Keratinocyte (primary cell): Measurements from ENCODE around the gene EYA4. TPM values are rescaled to one million over a fixed set of nuclear protein-coding genes. Genes with fewer than 3 reads are reported as not detected.

ENCODE experiments used
- DNase-seq: peaks from one replicate; pipeline ENCODE4 v3.0.0-alpha.2; 2011; ENCODE audit warnings: low read depth, missing footprints, low spot score
- FAIRE-seq: peaks from 2 replicates; lab custom pipeline; 2011; peaks lifted over from hg19 to GRCh38; lab: Jason Lieb, UNC
- H2AFZ ChIP-seq: 2 replicates; pipeline ENCODE4 v1.6.0; 2012; ENCODE audit warnings: low read length, control low read depth, inconsistent platforms; ENCODE audit not compliant: control insufficient read depth
- H3K27ac ChIP-seq: 2 replicates; pipeline ENCODE4 v1.5.1; 2011; ENCODE audit warnings: low read length; ENCODE audit not compliant: control insufficient read depth, insufficient read depth
- H3K27me3 ChIP-seq: 3 replicates; pipeline ENCODE4 v1.6.0; 2011; ENCODE audit warnings: low read length; ENCODE audit not compliant: control insufficient read depth, insufficient read depth; ENCODE audit errors: extremely low read depth
- H3K36me3 ChIP-seq, 2 experiments: 2 replicates in 1 of 2; 3 replicates in 1 of 2; pipeline ENCODE4 v1.5.1; 2011; ENCODE audit warnings: low read length in 2 of 2, mild to moderate bottlenecking in 1 of 2; ENCODE audit not compliant: control insufficient read depth in 2 of 2, insufficient read depth in 2 of 2; ENCODE audit errors: extremely low read depth in 1 of 2
- H3K4me1 ChIP-seq: 3 replicates; pipeline ENCODE4 v1.5.1; 2011; ENCODE audit warnings: low read length; ENCODE audit not compliant: control insufficient read depth, insufficient read depth; ENCODE audit errors: extremely low read depth
- H3K4me2 ChIP-seq: 3 replicates; pipeline ENCODE4 v1.6.0; 2011; ENCODE audit warnings: low read depth, low read length; ENCODE audit not compliant: control insufficient read depth, insufficient read depth; ENCODE audit errors: extremely low read depth
- H3K4me3 ChIP-seq, 3 experiments: fragments of 200-600 bp in 1 of 3; sonication (generic) in 1 of 3; 2 replicates in 2 of 3; 3 replicates in 1 of 3; pipeline ENCODE4 v1.5.1; 2011 to 2016; ENCODE audit warnings: low read length in 3 of 3, mild to moderate bottlenecking in 3 of 3, control low read depth in 2 of 3, inconsistent platforms in 1 of 3, low read depth in 1 of 3, mixed read lengths in 1 of 3, mixed run types in 1 of 3, moderate library complexity in 1 of 3; ENCODE audit not compliant: control insufficient read depth in 2 of 3, insufficient read depth in 2 of 3; ENCODE audit errors: extremely low read depth in 1 of 3
- H3K79me2 ChIP-seq: 2 replicates; pipeline ENCODE4 v1.6.0; 2012; ENCODE audit warnings: low read length; ENCODE audit not compliant: control insufficient read depth, insufficient read depth
- H3K9ac ChIP-seq: 3 replicates; pipeline ENCODE4 v1.6.0; 2011; ENCODE audit warnings: low read length; ENCODE audit not compliant: control insufficient read depth, insufficient read depth; ENCODE audit errors: extremely low read depth
- H3K9me1 ChIP-seq: 3 replicates; pipeline ENCODE4 v1.6.0; 2011; ENCODE audit warnings: low read length; ENCODE audit not compliant: control insufficient read depth, insufficient read depth; ENCODE audit errors: extremely low read depth
- H3K9me3 ChIP-seq: 2 replicates; pipeline ENCODE4 v1.5.1; 2012; ENCODE audit warnings: low read depth, low read length; ENCODE audit not compliant: control insufficient read depth
- H4K20me1 ChIP-seq: 3 replicates; pipeline ENCODE4 v1.6.0; 2011; ENCODE audit warnings: low read length; ENCODE audit not compliant: control insufficient read depth, insufficient read depth; ENCODE audit errors: extremely low read depth
- EZH2 ChIP-seq: IDR thresholded peaks from one replicate; pipeline ENCODE4 v1.6.1; 2012; ENCODE audit warnings: inconsistent platforms, mild to moderate bottlenecking, low read length, moderate library complexity
- dilution Hi-C: fragments of 300-500 bp; cut with MboI; formaldehyde crosslinking; loops from one replicate; pipeline ENCODE4 v1.7.0; 2020; ENCODE audit warnings: low sequenced_read_pairs; ENCODE audit not compliant: extremely low pct_ligation_motif_present
- polyA plus RNA-seq, 5 experiments: library from polyadenylated mRNA; depleted of rRNA in 3 of 5; stranded (reverse) in 3 of 5; stranded (forward) in 1 of 5; unstranded in 1 of 5; fragments of >200 nt; gene quantifications; 1 replicate in 1 of 5; 2 replicates in 3 of 5; 3 replicates in 1 of 5; pipeline versions ENCODE4 v1.2.1 to v1.2.3, GENCODE V29; 2011 to 2012; ENCODE audit warnings: missing spikeins in 2 of 5, low read depth in 1 of 5, low replicate concordance in 1 of 5
- TF ChIP-seq, protein P1 (sequence below), 3 experiments: IDR thresholded peaks in 1 of 3; conservative IDR thresholded peaks in 1 of 3; optimal IDR thresholded peaks in 1 of 3; 2 replicates in 2 of 3; 3 replicates in 1 of 3; pipeline versions ENCODE3 to v1.5.1; 2011; ENCODE audit warnings: low read length in 3 of 3, mild to moderate bottlenecking in 3 of 3, moderate library complexity in 2 of 3, control low read depth in 1 of 3, inconsistent platforms in 1 of 3; ENCODE audit not compliant: insufficient read depth in 2 of 3; ENCODE audit errors: extremely low read depth in 1 of 3

The EYA4 gene
- polyA plus RNA-seq, 1 donor (not counting 4 experiments of a cell fraction or from before 2014, with no cell fraction given) = 0.01 TPM

DNA sequence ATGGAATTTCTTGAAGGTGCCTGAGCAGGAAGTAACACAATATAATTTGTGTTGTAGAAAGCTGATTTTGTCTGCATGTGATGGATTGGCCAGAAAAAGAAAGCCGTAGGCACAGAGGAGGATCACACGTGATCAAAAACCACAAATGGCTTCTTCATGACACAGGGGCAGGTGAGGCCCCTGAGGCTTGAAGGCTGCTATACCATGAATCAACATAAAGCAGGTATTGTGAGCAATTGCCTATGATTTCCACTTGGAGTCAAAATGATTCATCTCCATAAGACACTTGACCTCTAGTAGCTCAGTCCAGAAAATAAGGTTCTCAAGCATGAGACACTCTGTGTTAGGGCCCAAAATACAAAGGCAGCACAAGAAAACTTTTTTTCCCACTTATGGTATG, 42.4 kb upstream of the EYA4 start:
- DNase-seq = peak; percentile 82

DNA sequence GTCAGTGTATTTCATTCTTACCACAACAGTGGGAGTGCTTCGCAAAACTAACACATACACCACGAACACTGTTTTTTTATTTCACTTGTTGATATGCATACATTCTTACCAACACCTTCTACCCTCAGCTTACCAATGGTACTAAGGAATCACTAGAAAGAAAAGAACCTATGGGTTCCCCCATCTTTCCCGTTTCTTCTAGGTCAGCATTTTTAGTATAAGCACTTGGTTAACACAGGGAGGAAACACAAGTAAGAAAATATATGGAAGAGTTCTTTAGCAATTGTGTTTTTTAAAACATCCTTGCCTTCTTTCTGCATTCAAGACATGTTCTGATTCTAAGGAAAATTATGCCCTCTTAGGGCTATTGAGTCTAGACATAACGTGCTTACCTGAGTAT, 39.9 kb upstream of the EYA4 start:
- Histone ChIP-seq H3K36me3 (no peaks in the 10 kb centered on the region), H3K9me1 (no peaks in the 10 kb centered on the region), H3K9me3 (no peaks in the 10 kb centered on the region), H3K4me3 (no peak overlapping the region), H2AFZ (no peak overlapping the region), H3K9ac (no peak overlapping the region), H3K79me2 (no peaks in the 10 kb centered on the region), H3K4me2 (no peak overlapping the region), H3K27ac (no peak overlapping the region), H3K4me1 (peaks cover 9% of the 10 kb centered on the region), H4K20me1 (no peaks in the 10 kb centered on the region), H3K27me3 (no peaks in the 10 kb centered on the region)
- TF ChIP-seq EZH2 = no peak
- dilution Hi-C loops = no loop called here
- FAIRE-seq = no peak
- no peak for DNase-seq

More for the DNA sequence above, 42.4 kb upstream of the EYA4 start:
- dilution Hi-C loops = no loop called here
- Histone ChIP-seq H3K9ac (no peak overlapping the region), H3K27ac (no peak overlapping the region), H3K4me1 (peaks cover 9% of the 10 kb centered on the region), H3K79me2 (no peaks in the 10 kb centered on the region), H4K20me1 (no peaks in the 10 kb centered on the region), H3K4me2 (no peak overlapping the region), H3K4me3 (no peak overlapping the region), H3K27me3 (no peaks in the 10 kb centered on the region), H3K9me3 (no peaks in the 10 kb centered on the region), H3K36me3 (no peaks in the 10 kb centered on the region), H2AFZ (no peak overlapping the region), H3K9me1 (no peaks in the 10 kb centered on the region)
- peak; percentile 84 for FAIRE-seq
- TF ChIP-seq, protein P1, sequence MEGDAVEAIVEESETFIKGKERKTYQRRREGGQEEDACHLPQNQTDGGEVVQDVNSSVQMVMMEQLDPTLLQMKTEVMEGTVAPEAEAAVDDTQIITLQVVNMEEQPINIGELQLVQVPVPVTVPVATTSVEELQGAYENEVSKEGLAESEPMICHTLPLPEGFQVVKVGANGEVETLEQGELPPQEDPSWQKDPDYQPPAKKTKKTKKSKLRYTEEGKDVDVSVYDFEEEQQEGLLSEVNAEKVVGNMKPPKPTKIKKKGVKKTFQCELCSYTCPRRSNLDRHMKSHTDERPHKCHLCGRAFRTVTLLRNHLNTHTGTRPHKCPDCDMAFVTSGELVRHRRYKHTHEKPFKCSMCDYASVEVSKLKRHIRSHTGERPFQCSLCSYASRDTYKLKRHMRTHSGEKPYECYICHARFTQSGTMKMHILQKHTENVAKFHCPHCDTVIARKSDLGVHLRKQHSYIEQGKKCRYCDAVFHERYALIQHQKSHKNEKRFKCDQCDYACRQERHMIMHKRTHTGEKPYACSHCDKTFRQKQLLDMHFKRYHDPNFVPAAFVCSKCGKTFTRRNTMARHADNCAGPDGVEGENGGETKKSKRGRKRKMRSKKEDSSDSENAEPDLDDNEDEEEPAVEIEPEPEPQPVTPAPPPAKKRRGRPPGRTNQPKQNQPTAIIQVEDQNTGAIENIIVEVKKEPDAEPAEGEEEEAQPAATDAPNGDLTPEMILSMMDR (optimal IDR thresholded peaks at IDR 0.05 in 1 of 3, IDR thresholded peaks at IDR 0.05 in 1 of 3, conservative IDR thresholded peaks at IDR 0.05 in 1 of 3; ENCODE audit: extremely low read depth in 1 of 3, insufficient read depth in 2 of 3, low read length in 3 of 3) = peak in 1 of 3 experiments; percentile 11
- TF ChIP-seq EZH2 = no peak
